T-helper 17 cell (primary cell): Measurements from ENCODE around the gene SNRPB. TPM values are rescaled to one million over a fixed set of nuclear protein-coding genes. Genes with fewer than 3 reads are reported as not detected.

Experiments used
- ATAC-seq: fragments of 150-1000 bp; cut with Tn5 transposase; 2 replicates; pipeline ENCODE4 v1.10.0; 2021; ENCODE audit warnings: mild to moderate bottlenecking, moderate library complexity
- DNase-seq, 3 donors: peaks; one replicate each; pipeline versions ENCODE4 v3.0.0 to v3.0.0-alpha.2; 2020 to 2021
- H3K9me3 ChIP-seq: one replicate; pipeline ENCODE4 v1.7.0; 2013; ENCODE audit warnings: low read length, mild to moderate bottlenecking; ENCODE audit not compliant: control insufficient read depth, poor library complexity, severe bottlenecking
- H3K27ac Mint-ChIP-seq: one replicate; pipeline ENCODE4 v1.8.0; 2022; ENCODE audit warnings: mild to moderate bottlenecking, moderate library complexity, mixed read lengths
- H3K27me3 Mint-ChIP-seq: one replicate; pipeline ENCODE4 v1.8.0; 2022; ENCODE audit warnings: mixed read lengths
- H3K36me3 Mint-ChIP-seq: one replicate; pipeline ENCODE4 v1.8.0; 2022; ENCODE audit warnings: low read depth, mixed read lengths
- H3K4me1 Mint-ChIP-seq: one replicate; pipeline ENCODE4 v1.8.0; 2022; ENCODE audit warnings: mild to moderate bottlenecking, mixed read lengths
- H3K4me3 Mint-ChIP-seq: one replicate; pipeline ENCODE4 v1.8.0; 2022; ENCODE audit warnings: mild to moderate bottlenecking, moderate library complexity, mixed read lengths
- total RNA-seq, 4 donors: library from RNA in 2 of 4; stranded (reverse) in 2 of 4; gene quantifications; one replicate each; pipeline ENCODE4 v1.2.3 and lab custom pipeline; 2022 to 2026

SNRPB gene
- total RNA-seq, 2 donors from 2014 or later = 136 to 140 TPM

DNA sequence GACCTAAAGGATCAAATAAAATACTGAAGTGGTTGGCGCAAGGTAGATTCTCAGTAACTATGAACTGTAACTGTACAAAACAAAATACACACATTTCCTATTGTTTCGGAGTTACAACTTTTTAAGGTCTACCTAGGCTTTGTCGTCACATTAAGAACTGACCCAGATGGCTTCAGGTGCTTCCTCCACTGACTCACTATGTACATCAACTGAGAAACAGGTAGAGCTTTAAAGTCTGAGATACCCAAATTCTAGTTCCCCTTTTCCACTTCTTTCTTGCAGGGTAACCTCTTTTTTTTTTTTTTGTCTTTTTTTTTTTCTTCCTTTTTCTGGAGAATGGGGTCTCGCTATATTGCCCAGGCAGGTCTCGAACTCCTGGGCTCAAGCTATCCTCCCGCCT lies 5.5 kb downstream of the SNRPB start:
- ATAC-seq (no peak), DNase-seq (no peak)
- Mint-ChIP-seq H3K36me3 (peaks cover 24% of the 10 kb centered on the region), H3K27ac (no peak overlapping the region), H3K4me3 (no peak overlapping the region), H3K4me1 (peaks cover 34% of the 10 kb centered on the region), H3K27me3 (no peaks in the 10 kb centered on the region)
- H3K9me3 ChIP-seq = no peaks in the 10 kb centered on the region

DNA sequence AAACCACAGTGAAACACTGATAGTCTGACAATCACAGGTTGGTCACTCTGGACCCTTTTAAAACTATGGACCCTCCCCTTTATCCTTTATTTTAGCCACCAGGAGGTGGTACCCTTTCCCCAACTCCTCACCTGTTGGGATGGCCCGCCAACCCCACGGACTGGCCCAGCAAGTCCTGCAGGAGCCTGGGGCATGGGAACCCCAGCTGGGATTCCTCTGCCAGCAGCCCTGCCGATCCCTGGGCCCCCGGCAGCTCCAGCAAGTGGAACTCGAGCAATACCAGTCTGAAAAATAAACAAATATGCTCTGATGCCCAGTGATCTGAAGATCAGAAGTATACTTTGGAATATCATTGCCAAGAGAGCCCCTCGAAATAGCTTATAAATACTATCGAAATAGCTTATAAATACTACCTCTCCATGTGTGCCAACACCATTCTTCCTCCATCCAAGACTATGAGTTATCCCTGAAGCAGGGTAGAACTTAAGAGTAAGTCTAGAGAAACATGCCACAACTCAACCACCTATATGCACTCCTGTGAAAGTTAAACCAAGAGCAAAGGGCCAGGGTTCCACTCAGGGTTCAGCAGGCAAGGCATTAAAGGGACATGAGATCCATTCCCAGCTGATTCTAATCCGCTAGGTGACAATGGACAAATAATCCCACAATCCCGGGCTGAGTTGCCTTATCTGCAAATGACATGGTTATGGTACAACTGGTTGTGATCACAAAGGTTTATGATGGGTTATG lies 6.8 kb downstream of the SNRPB start:
- Mint-ChIP-seq H3K4me1 (peaks cover 25% of the 10 kb centered on the region), H3K27ac (peak overlapping the region; percentile 60), H3K36me3 (peaks cover 27% of the 10 kb centered on the region), H3K27me3 (no peaks in the 10 kb centered on the region), H3K4me3 (no peak overlapping the region)
- DNase-seq (no peak), ATAC-seq (no peak)
- H3K9me3 ChIP-seq = no peaks in the 10 kb centered on the region

DNA sequence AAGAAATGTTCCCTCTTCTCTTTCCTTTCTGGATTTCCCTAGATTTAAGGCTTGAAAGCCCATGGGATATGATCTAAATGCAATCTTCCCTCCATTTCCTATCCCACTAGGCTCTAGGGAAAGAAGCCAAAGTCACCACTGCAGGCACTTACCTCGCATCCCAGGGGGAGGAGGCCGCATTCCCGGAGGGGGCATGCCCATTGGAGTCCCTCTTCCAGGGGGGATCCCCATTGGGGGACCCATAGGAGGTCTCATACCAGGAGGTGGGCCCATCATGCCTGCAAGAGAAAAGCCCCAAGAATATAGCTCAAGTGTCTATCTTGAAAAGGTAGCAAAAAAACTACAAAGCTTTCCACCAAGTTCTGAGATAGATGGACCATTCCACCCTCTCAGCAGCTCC lies 8.1 kb downstream of the SNRPB start:
- peaks cover 14% of the 10 kb centered on the region for H3K4me1 Mint-ChIP-seq

GRCh38 chr20:2460752-2461424 lies 9.7 kb downstream of the SNRPB start:
- Mint-ChIP-seq H3K4me3 (peak overlapping the region; percentile 68), H3K36me3 (peaks cover 16% of the 10 kb centered on the region), H3K27ac (peak overlapping the region; percentile 9), H3K27me3 (no peaks in the 10 kb centered on the region), H3K4me1 (peaks cover 8% of the 10 kb centered on the region)
- DNase-seq (no peak), ATAC-seq (no peak)
- H3K9me3 ChIP-seq = no peaks in the 10 kb centered on the region

More for the DNA sequence above, 8.1 kb downstream of the SNRPB start:
- Mint-ChIP-seq H3K27me3 (no peaks in the 10 kb centered on the region), H3K27ac (no peak overlapping the region), H3K4me3 (no peak overlapping the region), H3K36me3 (peaks cover 21% of the 10 kb centered on the region)
- no peak for DNase-seq
- H3K9me3 ChIP-seq = no peaks in the 10 kb centered on the region
- no peak for ATAC-seq

GRCh38 chr20:2459981-2460751 lies 10.4 kb downstream of the SNRPB start:
- H3K4me3 Mint-ChIP-seq = peak overlapping the region; percentile 68
- no peaks in the 10 kb centered on the region for H3K27me3 Mint-ChIP-seq
- no peak for DNase-seq
- no peaks in the 10 kb centered on the region for H3K9me3 ChIP-seq
- H3K36me3 Mint-ChIP-seq = peaks cover 12% of the 10 kb centered on the region
- peaks cover 6% of the 10 kb centered on the region for H3K4me1 Mint-ChIP-seq
- no peak for ATAC-seq
- no peak overlapping the region for H3K27ac Mint-ChIP-seq

DNA sequence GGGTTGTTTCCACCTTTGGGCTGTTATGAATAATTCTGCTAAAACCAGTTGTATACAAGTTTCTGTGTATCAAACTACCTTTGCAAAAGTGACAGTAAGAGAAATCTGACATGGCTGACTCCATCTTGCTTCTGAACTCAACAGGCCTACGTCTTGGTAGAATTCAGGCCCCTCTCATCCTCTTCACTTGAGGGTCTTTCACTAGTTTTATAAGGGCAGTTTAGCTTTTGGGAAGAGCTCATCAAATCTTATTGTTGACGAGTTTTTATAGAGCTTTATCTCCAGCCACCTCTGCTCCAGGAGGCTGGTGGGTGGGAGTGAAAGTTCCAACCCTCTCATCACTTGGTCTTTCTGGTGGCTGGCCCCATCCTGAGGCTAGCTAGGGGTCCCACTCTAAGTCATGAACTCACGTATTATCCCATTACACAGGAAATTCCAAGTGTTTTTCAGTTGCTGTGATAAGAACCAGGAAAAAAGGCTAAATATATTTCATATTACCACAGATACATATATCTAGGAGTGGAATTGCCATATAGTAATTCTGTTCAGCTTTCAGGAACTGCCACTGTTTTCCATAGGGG lies 11.6 kb downstream of the SNRPB start:
- peaks cover 12% of the 10 kb centered on the region for H3K36me3 Mint-ChIP-seq
- ATAC-seq = no peak

GRCh38 chr20:2455771-2456497 lies 14.7 kb downstream of the SNRPB start:
- Mint-ChIP-seq H3K27me3 (no peaks in the 10 kb centered on the region), H3K27ac (peak overlapping the region; percentile 65), H3K4me3 (no peak overlapping the region), H3K4me1 (peaks cover 9% of the 10 kb centered on the region), H3K36me3 (peaks cover 7% of the 10 kb centered on the region)
- ATAC-seq (no peak), DNase-seq (no peak)
- no peaks in the 10 kb centered on the region for H3K9me3 ChIP-seq

More for the DNA sequence above, 11.6 kb downstream of the SNRPB start:
- Mint-ChIP-seq H3K4me1 (peaks cover 6% of the 10 kb centered on the region), H3K27me3 (no peaks in the 10 kb centered on the region), H3K27ac (no peak overlapping the region), H3K4me3 (no peak overlapping the region)
- no peak for DNase-seq
- no peaks in the 10 kb centered on the region for H3K9me3 ChIP-seq

DNA sequence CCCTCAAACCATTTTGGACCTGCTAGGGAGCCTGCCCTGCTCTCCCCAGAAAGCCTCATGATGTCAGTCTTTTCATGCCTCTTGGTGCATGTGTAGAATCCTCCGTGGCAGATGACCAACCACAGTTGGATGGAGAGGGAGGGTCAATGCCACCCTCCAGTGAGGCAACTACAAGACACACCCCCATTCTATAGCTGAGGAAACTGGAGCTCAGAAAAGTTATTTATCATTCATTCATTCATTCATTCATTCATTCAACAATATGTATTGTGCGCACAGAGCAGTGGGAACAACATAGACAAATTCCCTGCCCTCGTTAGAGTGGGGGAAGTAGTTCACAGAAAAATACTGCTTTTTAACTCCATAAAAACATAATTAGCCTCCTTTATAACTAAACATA lies 16.8 kb downstream of the SNRPB start:
- no peak for DNase-seq
- H3K27me3 Mint-ChIP-seq = no peaks in the 10 kb centered on the region
- H3K4me3 Mint-ChIP-seq = no peak overlapping the region
- no peak overlapping the region for H3K27ac Mint-ChIP-seq
- H3K4me1 Mint-ChIP-seq = peaks cover 12% of the 10 kb centered on the region
- H3K36me3 Mint-ChIP-seq = no peaks in the 10 kb centered on the region
- H3K9me3 ChIP-seq = no peaks in the 10 kb centered on the region
- ATAC-seq = no peak

DNA sequence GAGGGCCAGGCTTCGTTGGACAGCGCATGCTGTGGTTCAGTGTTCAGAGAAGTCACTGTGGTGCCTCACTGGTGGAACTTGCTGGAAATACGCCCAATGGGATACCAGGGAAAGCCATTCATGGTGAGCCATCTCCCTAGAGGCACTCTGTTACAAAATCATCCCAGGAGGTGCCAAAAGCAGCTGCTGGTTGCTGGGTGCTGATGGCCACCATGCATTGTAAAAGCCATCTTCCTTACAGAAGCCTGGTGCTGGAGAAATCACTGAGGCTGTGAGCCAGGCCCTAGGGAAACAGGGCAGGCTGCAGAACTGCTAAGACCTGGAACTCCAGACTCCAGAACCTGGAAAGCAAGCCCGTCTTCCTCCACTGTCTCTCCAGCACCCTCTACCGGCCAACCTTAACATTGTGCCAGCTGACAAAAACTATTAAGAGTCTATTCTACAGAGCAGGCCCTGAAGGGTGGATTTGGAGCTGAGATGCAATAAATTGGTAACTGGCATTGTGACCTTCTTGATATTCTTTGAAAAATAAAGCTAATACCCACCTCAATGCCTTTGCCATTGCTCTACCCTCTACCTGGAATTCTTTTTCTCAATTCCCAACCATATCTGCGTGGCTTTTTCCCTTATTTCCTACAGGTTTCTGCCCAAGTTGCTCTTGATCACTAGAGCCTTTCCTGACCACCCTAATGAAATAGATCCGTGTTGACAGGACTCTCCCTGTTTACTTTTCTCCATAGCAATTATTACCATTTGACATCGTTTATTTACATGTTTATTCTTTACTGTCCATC lies 18.5 kb downstream of the SNRPB start:
- H3K27ac Mint-ChIP-seq = no peak overlapping the region
- H3K4me3 Mint-ChIP-seq = no peak overlapping the region
- H3K9me3 ChIP-seq = no peaks in the 10 kb centered on the region
- DNase-seq (peak; percentile 24 to 55 (median 29)), ATAC-seq (peak; percentile 76)
- H3K4me1 Mint-ChIP-seq = peaks cover 12% of the 10 kb centered on the region
- H3K27me3 Mint-ChIP-seq = no peaks in the 10 kb centered on the region
- H3K36me3 Mint-ChIP-seq = no peaks in the 10 kb centered on the region

- Mint-ChIP-seq H3K27me3 (no peaks in the 10 kb centered on the region), H3K4me1 (peaks cover 12% of the 10 kb centered on the region), H3K36me3 (no peaks in the 10 kb centered on the region), H3K27ac (no peak overlapping the region), H3K4me3 (no peak overlapping the region)
- H3K9me3 ChIP-seq = no peaks in the 10 kb centered on the region
- ATAC-seq = no peak
- DNase-seq = no peak
These were observed 19.2 kb downstream of the SNRPB start for GRCh38 chr20:2451422-2451821.

- Mint-ChIP-seq H3K27me3 (no peaks in the 10 kb centered on the region), H3K27ac (no peak overlapping the region), H3K4me3 (no peak overlapping the region), H3K4me1 (peaks cover 11% of the 10 kb centered on the region), H3K36me3 (no peaks in the 10 kb centered on the region)
- ATAC-seq = peak; percentile 39
- no peak for DNase-seq
- no peaks in the 10 kb centered on the region for H3K9me3 ChIP-seq
These were observed 21.2 kb downstream of the SNRPB start for GRCh38 chr20:2449386-2449785.

DNA sequence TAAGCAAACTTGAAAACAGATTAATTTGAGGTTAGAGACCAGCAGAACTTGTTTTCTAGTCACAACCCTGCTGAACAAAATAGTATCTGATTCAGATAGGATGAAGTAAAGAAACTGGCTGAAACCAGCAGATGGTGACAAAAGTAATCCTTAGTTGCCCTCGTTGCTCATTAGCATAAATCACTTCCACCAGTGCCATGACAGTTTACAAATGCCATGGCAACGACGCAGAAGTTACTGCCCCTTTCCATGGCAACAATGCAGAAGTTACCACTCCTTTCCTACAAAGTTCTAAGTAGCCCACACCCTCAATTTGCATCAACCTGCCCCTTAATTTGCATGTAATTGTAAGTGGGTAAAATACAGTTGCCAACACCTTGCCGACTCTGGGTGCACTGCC lies 23.7 kb downstream of the SNRPB start:
- peaks cover 8% of the 10 kb centered on the region for H3K4me1 Mint-ChIP-seq
- no peak overlapping the region for H3K4me3 Mint-ChIP-seq
- no peaks in the 10 kb centered on the region for H3K36me3 Mint-ChIP-seq
- no peaks in the 10 kb centered on the region for H3K9me3 ChIP-seq
- H3K27ac Mint-ChIP-seq = no peak overlapping the region
- DNase-seq = no peak
- no peak for ATAC-seq
- no peaks in the 10 kb centered on the region for H3K27me3 Mint-ChIP-seq
